HG03108 (cell line): ENCODE data around the gene CLIC2.
"Not testable (repeated sequence)": the region's sequence is repeated elsewhere in the genome, so short reads cannot be mapped to it uniquely, and the experiment has no call there.

Source experiments
- ATAC-seq: cut with Tn5 transposase; IDR thresholded peaks from one replicate; pipeline ENCODE4 v1.9.1; 2021; ENCODE audit warnings: moderate library complexity; ENCODE audit not compliant: unreplicated experiment

Gene CLIC2

GRCh38 chrX:155334486-155335336 lies at the start of gene CLIC2:
Gene CLIC2, minus strand, starts transcription at chrX:155334614. Its CDS starts 187 bp downstream, at chrX:155334427.
- ATAC-seq: no peak

- ATAC-seq: peak; percentile 44
Observed at GRCh38 chrX:155382529-155382967, 48.1 kb upstream of the CLIC2 start.

GRCh38 chrX:155381843-155382528 lies 47.6 kb upstream of the CLIC2 start, which contains the start of gene F8A2:
Gene F8A2, plus strand, starts transcription at chrX:155382095. Its CDS starts 20 bp downstream, at chrX:155382115.
- peak; percentile 77 for ATAC-seq

GRCh38 chrX:155379802-155380201 lies 45.4 kb upstream of the CLIC2 start:
- not testable (repeated sequence) for ATAC-seq

GRCh38 chrX:155373777-155374458 lies 39.5 kb upstream of the CLIC2 start:
- peak; percentile 65 for ATAC-seq

DNA sequence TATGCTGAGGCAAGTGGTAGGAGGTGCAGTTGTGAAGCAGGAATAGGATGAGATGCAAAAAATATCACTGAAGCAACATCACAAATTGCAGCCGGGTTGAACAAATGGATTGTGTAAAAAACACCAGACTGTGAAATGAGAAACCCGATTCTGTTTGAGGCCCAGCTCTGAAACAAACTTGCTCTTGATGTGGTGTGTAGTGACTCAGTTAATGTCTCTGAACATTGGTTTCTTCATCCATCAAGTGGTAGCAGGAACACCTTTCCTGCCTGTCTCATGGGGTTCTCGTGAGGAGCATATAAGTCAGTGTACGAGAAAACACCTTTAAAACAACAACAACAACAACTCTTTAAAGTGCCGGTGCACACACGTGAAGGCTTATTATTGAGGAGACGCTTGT lies 29.3 kb upstream of the CLIC2 start:
- ATAC-seq: not testable (repeated sequence)

GRCh38 chrX:155349448-155349847 lies 15.0 kb upstream of the CLIC2 start:
- not testable (repeated sequence) for ATAC-seq

- ATAC-seq: not testable (repeated sequence)
Observed at GRCh38 chrX:155345689-155346088, 11.3 kb upstream of the CLIC2 start.

DNA sequence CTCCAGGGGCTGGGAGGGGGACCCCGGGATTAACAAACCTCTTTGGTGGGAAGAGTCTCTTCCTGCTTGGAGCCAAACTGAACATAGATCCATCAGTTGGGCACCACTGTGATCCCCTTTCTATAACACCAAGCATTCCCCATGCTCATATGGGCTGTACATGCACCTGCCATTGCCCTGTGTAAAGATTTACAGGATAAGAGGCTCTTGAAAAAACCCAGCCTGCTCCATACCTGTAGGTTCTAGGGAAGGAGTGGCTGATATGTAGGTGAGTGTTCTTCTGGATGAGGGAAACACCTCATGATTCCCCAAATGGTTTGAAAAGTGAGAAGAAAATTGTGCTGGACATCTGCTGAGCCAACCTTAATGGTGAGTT lies 911 bp upstream of the CLIC2 start:
- not testable (repeated sequence) for ATAC-seq

DNA sequence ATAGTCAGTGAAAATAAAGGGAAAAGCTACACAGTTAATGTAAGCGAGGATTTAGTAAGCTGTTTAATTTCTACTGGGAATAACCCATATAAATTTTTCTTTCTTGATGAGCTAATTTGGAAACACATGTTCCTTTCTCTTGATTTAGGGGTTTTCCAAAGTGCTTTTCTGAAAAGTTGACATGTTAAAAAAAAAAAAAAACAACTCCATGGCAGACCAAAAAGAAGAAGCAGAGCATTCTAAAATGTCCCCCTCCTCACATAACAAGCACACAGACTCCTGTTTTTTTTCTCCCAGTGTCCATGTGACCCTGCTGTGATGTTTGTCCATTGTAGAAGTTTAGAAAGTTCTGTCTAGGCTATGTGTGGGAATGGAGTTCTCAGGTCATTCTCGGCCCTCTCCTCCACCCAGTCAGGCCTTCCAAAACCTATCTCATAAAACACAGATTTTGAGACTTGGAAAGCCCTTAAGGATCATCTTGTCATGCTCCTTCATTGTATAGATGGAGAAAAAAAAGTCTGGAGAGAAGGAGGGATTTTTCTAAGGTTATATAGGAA lies 792 bp downstream of the CLIC2 start:
- ATAC-seq: no peak

GRCh38 chrX:155330992-155331391 lies 3.4 kb downstream of the CLIC2 start:
- no peak for ATAC-seq

DNA sequence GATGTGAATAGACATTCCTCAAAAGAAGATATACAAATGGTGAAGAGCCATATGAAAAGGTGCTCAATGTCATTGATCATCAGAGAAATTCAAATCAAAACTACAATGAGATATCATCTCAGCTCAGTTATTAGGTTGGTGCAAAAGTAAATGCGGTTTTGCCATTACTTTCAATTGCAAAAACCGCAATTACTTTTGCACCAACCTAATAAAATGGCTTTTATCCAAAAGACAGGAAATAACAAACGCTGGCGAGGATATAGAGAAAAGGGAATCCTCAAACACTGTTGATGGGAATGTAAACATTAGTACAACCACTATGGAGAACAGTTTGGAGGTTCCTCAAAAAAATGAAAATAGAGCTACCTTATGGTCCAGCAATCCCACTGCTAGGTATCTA lies 5.1 kb downstream of the CLIC2 start:
- no peak for ATAC-seq

DNA sequence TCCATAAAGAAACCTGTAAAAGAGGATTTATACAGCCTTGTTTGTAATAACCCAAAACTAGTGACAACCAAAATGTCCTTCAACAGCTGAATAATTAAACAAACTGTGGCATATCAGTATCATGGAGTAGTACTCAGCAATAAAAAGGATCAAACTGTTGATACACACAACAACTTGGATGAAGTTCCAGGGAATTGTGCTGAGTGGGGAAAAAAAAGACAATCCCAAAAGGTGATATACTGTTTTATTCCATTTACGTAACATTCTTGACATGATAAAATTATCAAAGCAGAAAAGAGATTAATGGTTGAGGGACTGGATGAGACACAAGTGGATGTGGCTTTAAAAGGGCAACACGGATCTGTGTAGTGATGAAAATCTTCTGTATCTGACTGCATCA lies 7.8 kb downstream of the CLIC2 start:
- no peak for ATAC-seq

GRCh38 chrX:155314260-155314659 lies 20.2 kb downstream of the CLIC2 start:
- no peak for ATAC-seq

DNA sequence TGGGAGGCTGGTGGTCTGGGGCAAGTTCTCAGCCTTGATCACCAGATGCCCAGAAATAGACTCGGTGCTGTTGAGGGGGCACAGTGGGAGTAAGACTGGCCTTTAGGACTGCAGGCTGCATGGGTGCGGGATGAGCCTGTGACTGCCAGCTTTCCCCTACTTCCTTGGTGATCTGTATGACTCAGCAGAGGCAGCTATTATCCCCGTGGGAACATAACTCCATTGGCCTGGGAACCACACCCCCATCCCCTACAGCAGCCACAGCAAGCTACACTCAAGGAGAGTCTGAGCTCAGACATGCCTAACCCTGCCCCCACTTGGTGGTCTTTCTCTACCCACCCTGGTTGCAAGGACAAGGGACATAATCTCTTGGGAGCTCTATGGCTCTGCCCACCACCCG lies 20.6 kb downstream of the CLIC2 start:
- ATAC-seq: no peak

GRCh38 chrX:155293771-155294170 lies 40.6 kb downstream of the CLIC2 start:
- ATAC-seq: no peak

DNA sequence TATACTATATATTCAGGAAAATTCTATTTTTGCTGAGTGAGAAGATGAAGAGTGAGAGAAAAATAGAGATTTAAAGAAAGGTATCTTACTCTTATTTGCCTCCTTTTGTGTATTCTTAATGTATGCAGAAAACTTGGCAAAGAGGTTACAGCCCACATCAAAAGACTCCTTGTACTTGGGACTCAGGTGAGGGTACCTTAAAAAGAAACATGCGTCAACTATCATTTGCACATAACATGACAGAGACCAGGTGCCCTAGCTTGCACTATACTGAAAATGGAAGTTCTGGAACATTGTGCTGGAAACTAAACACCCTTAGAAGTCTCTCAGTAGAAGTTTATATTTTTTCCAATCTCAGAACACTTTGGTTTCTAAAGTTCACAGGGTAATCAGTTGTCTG lies 54.5 kb downstream of the CLIC2 start:
- ATAC-seq: no peak

- no peak for ATAC-seq
Observed at GRCh38 chrX:155270969-155271368, 63.4 kb downstream of the CLIC2 start.

DNA sequence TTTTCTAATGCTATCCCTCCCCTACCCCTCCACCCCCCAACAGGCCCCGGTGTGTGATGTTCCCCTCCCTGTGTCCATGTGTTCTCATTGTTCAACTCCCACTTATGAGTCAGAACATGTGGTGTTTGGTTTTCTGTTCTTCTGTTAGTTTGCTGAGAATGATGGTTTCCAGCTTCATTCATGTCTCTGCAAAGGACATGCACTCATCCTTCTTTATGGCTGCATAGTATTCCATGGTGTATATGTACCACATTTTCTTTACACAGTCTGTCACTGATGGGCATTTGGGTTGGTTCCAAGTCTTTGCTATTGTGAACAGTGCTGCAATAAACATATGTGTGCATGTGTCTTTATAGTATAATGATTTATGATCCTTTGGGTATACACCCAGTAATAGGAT lies 66.4 kb downstream of the CLIC2 start:
- not testable (repeated sequence) for ATAC-seq

DNA sequence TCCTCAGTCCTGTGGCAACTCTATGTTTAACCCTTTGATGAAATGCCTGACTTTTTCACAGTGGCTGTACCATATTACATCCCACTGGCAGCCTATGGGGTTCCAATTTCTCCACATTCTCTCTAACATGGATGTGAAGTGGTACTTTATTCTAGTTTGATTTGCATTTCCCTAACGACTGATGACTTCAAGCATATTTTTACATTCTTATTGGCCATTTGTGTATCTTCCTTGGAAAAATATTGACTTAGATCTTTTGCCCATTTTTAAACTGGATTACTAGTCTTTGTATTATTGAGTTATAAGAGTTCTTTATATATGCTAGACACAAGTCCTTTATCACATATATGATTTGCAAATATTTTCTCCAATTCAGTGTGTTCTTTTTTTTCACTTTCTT lies 68.0 kb downstream of the CLIC2 start:
- ATAC-seq: no peak
